CD1c-positive myeloid dendritic cell (primary cell): Measurements from ENCODE around the gene TAPT1.
"Not testable (repeated sequence)": the region's sequence is repeated elsewhere in the genome, so short reads cannot be mapped to it uniquely, and the experiment has no call there.

Experiments
- DNase-seq: peaks from one replicate; pipeline ENCODE4 v3.0.0-alpha.2; 2016; ENCODE audit errors: extremely low spot score

TAPT1 gene

DNA sequence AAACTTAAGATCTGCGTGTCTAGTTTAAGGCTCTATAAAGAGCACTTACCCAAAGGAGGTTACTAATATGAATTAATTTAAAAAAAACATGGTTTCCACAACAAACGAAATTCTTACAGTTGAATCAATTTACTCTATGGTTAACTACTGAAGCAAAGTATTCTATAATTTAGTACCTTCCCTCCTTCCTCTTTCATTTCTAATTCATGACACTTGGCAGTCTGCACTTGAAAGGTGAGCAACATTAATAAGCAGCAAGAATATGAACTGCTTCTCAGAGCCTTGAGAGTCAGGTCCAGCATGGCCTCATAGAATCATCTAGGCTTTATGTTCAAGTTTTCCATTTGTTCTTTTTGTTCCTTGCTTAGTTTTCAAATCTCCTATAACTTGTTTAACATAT, 42.7 kb downstream of the TAPT1 start:
- DNase-seq: no peak

DNA sequence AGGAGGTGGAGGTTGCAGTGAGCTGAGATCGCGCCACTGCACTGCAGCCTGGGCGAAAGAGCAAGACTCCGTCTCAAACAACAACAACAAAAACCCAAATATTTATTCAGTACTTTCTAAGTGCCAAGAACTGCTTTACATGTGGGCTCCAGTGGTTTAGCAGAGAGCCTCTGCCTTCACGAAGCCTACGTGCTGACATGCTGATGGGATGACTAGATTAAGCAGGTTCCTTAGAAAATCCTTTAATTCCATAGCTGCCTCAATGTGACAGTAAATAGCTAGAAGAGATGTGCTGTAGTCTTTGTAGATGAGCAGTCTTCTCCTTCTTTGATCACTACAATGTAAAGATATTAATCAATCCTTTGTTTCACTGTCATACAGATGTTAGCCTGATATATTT, 49.6 kb downstream of the TAPT1 start:
- no peak for DNase-seq

DNA sequence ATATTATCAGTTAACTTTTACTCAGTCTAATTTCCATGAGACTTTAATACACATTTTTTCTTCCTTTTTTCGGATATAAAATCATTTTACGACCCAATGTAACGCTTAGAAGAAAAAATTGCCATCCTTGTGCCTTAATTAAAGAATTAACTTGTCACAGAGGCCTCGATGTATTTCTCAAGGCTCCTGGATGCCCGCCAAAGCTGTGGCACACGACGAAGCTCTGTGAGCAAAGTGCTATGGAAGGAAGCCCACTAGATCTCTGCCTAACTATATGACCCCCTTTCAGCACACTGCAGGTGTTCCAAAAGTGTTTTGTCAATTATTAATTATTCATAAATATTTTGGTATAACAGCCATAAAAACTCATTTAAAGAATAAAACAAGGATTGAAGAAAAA, 54.4 kb downstream of the TAPT1 start:
- DNase-seq: no peak

DNA sequence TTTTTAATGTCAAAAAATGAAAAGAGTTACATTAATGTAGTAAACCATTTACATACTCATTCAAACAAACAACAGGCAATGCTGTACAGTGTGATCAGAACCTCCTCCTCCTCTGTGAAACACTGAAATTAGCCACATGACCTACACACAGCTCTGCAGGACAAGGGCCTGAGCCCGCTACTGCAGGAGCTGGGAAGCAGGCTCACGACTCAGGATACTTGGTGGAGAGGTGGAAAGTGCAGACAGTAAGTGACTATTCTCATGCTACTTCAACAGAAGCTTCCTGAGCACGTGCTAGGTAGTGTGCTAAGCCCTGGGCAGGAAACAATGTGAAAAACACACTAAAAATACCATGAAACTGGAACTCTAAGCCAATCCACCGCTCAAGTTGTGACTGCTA, 56.8 kb downstream of the TAPT1 start:
- no peak for DNase-seq

DNA sequence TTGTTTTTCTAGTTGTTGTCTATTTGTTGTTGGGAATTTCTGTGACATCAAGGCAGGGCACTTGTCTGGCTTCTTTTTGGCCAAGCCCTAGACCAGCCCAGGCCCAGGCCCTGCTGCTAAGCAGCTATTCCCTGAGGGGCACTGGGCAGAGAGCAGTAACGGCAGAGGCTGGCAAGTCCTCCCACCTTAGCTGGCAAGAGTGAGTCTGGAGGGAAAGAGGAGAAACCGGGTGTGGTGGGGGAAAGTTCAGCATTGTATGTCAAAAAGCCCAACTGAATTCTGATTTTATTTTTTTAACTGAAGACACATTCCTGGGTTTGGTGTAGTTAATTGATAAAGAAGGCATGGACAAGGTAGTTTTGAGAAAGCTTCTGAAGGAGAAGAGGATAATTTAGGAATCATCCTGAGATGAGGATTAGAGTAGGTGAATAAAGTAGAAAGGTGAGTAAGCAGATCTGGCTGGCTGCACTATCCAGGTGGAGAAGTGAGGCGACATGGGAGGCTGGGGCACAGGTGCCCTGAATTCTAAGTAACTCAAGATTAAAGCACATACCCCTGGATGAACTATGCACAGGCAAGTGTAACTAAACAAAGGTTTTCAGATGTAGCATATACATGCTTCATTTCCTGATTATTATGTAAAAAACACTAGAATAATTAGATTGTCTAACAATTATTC, 57.4 kb downstream of the TAPT1 start:
- no peak for DNase-seq

DNA sequence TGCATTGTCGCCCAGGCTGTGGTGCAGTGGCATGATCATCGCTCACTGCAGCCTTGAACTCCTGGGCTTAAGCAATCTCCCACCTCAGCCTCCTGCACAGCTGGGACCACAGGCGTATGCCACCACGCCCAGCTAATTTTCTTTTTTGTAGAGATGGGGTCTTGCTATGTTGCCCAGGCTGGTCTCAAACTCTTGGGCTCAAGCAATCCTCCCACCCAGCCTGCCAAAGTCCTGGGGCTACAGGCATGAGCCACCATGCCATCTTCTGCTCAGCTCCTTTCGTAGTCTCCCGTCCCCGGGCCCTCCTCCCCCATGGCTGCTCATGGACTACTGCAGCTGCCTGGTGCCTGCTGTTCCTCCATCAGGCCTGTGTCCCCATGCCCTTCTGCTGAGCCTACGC, 58.1 kb downstream of the TAPT1 start:
- no peak for DNase-seq

DNA sequence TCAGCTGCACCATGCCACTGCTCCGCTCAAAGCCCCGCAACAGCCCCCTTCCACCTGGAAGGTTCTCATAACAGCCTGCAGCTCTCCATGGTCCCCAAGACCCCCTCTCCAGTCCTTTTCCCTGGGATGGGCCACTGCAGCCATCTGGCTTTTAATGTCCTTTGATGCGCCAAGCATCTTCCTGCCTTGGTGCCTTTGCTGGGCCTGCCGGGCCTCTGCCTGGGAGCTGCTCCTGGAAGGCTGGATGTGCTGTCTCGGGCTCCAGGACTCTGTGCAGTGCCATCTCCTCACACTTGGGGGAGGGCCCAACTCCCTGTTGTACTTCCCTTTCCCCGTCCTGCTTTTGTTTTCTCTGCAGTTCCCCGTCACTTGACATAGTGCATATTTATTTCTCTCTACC, 60.3 kb downstream of the TAPT1 start:
- no peak for DNase-seq

DNA sequence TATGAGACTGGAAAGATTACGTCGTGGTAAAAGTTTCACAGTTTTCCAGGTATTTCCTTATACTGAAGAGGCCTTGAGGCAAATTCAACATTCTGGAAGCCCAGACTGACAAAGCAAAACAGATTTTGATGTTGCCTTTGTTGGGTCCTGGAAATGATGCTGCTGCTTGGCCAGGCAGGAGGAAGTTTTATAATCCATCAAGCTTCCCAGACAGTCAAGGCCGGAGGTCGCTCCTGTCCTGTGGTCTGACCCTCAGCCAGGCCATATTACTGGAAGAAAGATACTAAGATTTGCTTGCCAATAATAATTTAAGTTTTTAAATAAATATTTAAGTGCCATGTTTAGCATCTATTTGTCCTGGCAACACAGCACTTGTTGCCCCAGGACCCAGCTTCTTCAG, 63.4 kb downstream of the TAPT1 start:
- DNase-seq: no peak

DNA sequence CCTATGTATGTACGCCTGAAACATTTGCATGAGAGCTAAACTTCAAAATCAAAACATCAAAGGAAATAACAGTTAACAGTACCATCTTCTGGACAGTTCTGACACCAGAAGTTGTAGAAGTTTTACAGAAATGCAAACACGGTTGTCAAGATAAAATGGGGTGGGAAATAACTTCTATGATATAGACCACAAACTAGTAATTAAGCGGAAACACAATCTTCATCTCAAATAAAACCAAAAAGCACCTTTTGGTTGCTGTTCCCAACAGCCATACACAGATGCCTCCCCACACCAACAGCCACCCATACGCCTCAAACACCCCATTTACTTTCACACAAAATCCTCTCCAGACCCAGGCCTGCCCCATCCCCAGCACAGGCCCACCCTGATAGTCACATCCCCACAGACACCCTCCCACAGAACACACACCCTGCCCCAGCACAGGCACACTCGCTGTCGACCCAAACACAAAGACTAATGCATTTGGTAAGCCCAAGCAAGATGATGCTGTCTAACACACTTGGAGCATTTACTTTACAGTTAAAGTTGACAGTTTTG, 64.3 kb downstream of the TAPT1 start:
- no peak for DNase-seq

DNA sequence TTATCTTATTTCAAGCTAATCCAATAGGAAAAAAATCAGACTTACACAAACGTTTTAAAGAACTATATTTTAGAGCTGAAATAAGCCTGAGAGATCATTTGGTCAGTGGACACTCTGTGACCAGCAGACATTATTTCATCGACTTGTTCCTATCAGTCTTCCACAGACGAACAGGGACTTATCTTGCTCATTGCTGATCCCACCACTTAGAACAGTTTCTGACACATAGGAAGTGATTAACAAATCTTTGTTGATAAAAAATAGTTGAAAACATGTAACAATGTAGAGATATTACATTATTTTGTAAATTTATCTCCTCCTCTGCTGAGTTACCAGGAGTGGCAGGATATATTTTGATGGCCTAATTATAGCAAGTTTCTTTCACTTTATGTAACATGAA, 65.8 kb downstream of the TAPT1 start:
- no peak for DNase-seq

DNA sequence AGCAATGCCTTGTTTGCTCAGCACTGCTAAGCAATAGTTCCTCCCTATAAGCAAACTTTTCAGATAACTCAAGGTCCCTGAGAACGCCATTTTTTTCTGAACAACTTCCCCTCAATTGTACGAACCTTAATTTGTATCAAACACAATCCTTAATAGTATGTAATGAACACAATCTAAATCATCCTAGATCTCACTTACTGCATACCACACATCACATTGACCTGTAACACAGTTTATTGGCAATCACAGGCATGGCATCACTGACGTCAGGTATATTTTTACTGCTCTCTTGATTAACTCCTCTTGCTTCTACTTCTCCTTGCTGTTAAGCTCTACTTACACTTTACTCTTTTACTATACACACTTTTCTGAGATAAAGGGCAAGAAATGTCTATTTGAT, 67.0 kb downstream of the TAPT1 start:
- no peak for DNase-seq

DNA sequence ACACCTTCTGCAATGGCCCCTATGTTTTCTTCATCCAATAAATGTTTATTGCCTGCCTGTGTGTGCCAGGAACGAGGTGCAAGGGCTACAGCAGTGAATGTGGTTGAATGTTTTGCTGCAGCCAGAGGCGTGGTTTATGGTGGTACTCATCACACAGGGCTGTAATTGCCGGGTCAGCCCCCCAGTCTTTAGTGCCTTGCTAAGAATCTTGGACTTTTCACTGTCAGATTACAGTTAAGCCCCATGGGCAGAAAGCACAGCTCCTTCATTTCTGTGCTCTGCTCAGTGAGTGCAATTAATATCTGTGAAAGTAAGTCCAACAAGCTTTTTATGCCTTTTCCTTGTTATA, 67.8 kb downstream of the TAPT1 start:
- no peak for DNase-seq

DNA sequence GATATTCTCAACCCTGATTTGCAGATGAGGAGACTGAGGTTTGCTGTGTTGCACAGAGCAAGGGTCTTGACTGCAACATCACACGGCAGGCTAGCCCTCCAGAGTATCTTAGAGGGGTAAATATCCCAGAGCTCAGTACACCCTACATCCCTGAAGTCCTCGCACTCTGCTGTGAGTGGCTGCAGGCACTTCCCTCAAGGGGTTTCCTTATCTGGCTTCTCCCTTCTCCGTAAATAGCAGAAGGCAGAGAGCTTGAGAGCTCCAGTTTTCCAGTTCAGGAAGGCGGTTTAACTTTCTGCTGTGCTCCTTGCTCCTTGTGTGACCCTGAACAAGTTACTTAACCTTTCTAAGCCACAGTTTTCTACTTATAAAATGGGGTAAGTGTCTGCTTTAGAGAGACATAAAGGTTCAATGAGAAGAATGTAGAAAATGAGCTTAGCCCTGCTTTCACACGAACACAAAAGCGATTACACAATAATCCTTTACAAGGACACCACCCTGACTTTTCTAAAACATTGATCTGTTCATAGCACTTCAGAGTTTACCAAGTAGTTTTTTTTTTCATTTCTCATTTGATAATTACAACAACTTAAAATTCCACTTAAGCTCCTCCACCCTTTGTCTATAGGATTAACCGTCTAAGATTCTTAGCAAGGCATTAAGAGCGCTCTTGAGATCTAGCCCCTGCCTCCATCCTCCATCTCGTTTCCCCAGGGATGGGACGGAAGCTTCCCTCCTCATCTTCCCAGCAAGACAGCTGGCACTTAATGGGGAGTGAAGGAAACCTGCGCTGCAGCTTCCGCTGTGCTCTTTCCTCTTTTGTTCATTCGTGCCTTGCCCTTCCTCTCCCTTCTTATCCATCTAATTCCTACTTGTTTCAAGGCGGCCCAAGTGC, 68.4 kb downstream of the TAPT1 start:
- DNase-seq: no peak

DNA sequence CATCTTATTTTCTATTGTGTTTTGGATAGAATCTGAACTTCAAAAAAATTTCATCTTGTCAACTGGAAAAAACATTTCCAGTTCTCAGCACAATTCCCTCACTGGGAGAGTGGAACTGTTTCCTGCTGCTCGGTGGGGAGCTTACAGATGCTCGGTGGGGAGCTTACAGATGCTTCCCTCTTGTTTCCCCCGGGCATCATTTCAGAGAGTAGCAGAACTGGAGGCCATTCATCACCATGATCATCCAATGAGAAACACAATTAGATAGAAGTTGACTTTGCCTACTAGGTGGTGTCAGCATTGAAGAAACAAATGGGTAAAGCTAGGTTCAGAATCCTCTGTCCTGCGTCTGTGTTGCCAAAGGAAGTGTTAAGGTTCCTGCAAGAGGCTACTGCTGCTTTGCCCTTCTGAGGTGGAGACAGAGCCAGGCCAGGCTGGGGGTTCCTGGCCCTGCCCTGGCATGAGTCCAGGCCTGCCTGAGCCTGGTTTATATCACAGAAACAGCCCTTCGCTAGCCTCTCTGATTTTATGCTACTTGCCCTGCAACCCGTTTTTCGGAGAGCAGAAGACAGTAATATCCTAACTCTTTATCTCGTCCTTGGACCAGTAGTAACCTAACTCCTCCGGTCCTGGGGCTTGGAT, 70.6 kb downstream of the TAPT1 start:
- no peak for DNase-seq

DNA sequence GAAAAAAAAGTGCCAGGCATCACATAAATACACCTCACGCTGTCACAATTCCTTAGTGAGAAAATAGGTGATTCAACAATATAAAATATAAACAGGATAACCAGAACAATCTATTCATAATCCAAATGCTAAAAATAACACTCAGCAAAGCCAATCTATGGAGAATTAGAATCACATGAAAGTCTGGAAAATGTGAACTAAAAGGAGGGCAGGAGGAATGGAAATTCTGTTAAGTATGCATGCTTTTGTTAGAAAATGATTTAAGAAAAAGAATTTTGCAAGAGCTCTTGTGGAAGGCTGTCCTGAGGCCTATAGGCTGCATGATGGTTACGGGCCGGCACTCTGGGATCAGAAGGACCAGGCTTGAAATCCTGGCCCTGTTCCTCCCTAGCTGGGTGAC, 71.8 kb downstream of the TAPT1 start:
- no peak for DNase-seq

DNA sequence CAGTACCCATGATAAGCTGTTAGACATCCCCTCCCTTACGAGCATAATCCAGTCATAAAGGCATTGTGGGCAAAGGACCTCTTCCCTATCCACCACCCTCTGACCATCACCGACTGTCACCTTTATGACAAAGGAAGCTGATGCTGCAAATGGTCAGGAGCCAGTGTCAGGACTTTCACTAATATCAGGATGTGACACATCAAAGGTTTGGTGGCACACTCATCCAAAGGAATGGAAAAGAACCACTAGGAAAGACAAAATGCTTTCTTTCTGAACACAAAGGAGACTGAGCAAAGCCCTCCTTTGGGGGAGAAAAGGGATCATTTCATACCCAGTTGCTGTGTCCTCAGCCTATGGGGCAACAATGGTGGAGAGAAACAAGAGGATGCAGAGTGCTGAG, 75.6 kb downstream of the TAPT1 start:
- DNase-seq: no peak

DNA sequence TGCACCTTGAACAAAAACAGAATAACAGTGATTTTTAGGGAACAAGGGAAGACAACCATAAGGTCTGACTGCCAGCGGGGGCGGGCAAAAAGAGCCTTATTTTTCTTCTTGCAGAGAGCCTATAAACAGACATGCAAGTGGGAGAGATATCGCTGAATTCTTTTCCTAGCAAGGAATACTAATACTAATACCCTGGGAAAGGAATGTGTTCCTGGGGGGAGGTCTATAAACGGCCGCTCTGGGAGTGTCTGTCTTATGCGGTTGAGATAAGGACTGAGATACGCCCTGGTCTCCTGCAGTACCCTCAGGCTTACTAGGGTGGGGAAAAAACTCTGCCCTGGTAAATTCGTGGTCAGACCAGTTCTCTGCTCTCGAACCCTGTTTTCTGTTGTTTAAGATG, 81.4 kb downstream of the TAPT1 start:
- DNase-seq: not testable (repeated sequence)

DNA sequence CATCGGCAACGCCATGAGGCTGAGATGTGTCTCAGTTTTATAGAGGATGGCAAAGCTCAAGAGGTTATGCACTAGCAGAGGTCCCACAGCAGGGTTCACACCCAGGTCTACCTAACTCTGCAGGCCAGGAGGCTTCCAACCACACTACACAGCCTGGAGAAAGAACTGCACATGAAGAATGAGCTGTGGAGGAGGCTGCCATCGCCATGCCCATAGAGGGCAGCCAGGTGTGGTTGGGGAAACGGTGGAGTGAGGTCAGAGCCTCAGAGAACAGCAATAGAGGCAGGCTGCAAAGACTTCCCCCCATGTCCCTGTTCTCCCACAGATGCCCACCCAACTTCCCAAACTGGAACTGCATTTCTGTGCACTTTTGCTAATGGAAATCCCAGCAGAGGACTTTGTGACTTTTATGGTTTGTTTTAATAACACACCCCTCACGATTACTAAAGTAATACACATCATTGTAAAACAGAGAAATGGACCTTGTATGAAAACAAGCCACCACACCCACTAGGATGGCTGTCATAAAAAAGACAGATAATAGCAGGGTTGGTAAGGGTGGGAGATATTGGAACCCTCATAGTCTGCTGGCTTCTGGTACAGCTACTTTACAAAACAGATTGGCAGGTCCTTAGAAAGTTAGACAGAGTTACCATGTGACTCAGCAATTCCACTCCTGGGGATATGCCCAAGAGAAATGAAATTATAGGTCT, 83.5 kb downstream of the TAPT1 start:
- DNase-seq: no peak

DNA sequence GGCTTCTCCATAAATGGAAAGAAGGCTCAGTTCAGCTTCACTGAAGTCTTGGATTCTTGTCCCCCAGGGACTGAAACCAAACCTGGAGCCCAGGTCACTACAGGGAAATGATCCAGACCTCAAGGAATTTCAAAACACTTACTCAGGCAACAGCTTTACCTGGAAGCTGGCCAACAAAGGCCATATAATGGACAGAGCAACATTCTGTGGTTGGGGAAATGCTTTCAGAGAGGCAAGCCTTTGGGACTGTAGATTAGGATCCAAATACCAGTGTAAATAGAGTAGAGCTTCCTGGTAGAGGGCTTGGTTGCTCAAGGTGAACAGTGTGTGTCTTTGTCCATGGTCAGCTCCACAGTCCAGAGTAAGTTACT, 85.4 kb downstream of the TAPT1 start:
- no peak for DNase-seq

DNA sequence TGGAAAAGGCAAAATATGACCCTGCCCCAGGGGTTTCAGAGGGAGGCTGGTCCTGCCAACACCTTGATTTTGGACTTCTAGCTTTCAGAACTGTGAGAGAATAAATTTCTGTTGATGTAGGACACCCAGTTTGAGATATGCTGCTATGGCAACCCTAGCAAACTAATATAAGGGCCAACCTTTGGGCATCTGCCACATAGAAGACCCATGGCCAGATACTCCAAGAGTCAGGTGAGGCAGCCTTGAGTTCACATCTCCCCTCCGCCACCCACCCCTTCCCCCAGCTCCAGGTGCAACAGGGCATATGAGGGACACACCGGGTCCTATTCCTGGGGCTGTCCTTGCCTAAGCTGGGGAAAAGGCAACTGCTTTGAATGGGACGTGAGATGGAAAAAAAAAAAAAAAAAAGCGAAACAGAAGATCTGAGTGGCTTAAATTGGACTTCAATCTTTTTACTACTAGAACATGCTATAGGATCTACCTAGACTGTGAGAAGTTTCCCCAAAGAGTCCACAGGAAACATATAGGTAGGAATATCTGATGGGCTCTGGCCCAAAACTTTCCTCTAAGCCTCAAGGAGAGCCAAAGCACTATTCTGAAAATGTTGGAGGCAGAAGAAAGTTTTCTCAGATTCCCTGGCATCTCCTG, 85.9 kb downstream of the TAPT1 start:
- no peak for DNase-seq

DNA sequence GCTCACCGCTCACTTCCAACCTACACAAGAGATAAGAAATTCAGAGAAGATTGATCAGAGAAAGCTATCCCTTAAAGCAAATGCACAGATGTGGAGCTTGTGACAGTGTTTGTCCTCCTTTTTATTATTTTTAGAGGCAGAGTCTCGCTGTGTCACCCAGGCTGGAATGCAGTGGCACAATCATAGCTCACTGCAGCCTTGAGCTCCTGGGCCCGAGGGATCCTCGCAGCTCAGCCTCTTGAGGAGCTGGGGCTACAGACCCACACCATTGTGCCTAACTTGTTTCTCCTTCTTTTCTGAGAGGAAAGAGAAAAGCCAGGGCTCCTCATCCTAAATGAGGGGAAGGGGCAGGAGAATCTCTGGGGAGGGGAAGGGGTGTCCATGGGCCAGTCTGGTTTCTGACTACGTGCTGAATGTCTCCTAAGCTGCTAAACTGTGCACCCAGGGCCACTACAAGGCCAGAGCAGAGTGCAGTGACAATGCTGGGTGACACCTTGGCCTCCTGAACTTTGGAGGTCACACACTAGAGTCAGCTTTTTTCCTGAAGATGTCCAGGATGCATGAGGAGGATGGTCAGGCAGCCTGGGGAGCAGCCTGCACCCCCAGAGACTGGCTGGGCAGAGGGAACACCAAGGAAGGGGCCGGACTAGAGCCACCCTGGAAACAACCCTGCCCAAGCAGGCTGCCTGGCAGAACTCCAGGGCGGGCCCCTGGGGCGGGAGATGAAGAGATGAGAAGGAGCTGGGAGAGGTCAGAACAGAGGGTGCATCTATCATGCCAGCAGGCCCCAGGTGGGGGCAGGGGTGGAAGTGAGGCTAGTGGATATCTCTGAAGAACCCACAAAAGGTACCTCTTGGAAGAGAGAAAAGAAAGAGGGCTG, 87.0 kb downstream of the TAPT1 start:
- no peak for DNase-seq
